B cell (primary cell): ENCODE measurements around the gene SPTBN2. TPM values are rescaled to one million over a fixed set of nuclear protein-coding genes. Genes with fewer than 3 reads are reported as not detected.

Experiments used
- ATAC-seq: fragments of 200-7000 bp; cut with Tn5 transposase; one replicate; pipeline ENCODE4 v1.10.0; 2021; ENCODE audit warnings: low read depth, mild to moderate bottlenecking, moderate number of reproducible peaks, moderate library complexity
- CTCF ChIA-PET: fragments of 350-600 bp; sonication (Branson Sonifier 250); formaldehyde crosslinking; loops from one replicate; lab custom pipeline; 2021; ENCODE audit warnings: antibody characterized with exemption, inconsistent platforms; lab: Charles Lee
- POLR2A ChIA-PET: fragments of 350-600 bp; sonication (Branson Sonifier 250); formaldehyde crosslinking; loops from one replicate; lab custom pipeline; 2021; ENCODE audit warnings: antibody characterized with exemption; lab: Charles Lee
- DNase-seq: peaks from one replicate; pipeline ENCODE4 v3.0.0; 2013
- H2AFZ ChIP-seq: 2 replicates; pipeline ENCODE4 v1.6.1; 2012; ENCODE audit warnings: mild to moderate bottlenecking, low read depth, low read length; ENCODE audit not compliant: insufficient read depth, poor library complexity, severe bottlenecking
- H3K27ac ChIP-seq, 2 donors: 1 replicate in 1 of 2; 2 replicates in 1 of 2; pipeline ENCODE4 v1.5.1; 2012 to 2013; ENCODE audit warnings: low read length in 2 of 2, mild to moderate bottlenecking in 2 of 2, moderate library complexity in 1 of 2
- H3K27me3 ChIP-seq, 4 experiments: fragments of 200-600 bp in 1 of 4; sonication (generic) in 1 of 4; replicated peaks in 1 of 4; 1 replicate in 2 of 4; 2 replicates in 2 of 4; pipeline versions ENCODE4 v1.6.1 to v1.7.0; 2013 to 2016; ENCODE audit warnings: low read length in 3 of 4, mild to moderate bottlenecking in 2 of 4, mixed read lengths in 1 of 4, moderate library complexity in 1 of 4; ENCODE audit not compliant: insufficient read depth in 4 of 4, control insufficient read depth in 3 of 4; ENCODE audit errors: control extremely low read depth in 1 of 4
- H3K36me3 ChIP-seq, 2 experiments: replicated peaks in 1 of 2; 1 replicate in 1 of 2; 2 replicates in 1 of 2; pipeline versions ENCODE4 v1.6.1 to v1.7.1; 2013; ENCODE audit warnings: low read length in 1 of 2; ENCODE audit not compliant: insufficient read depth in 2 of 2, control insufficient read depth in 1 of 2; ENCODE audit errors: control extremely low read depth in 1 of 2, extremely low read depth in 1 of 2
- H3K4me1 ChIP-seq, 2 donors: fragments of 200-600 bp in 1 of 2; sonication (generic) in 1 of 2; 1 replicate in 1 of 2; 2 replicates in 1 of 2; pipeline versions ENCODE4 v1.5.1 to v1.6.1; 2013 to 2017; ENCODE audit warnings: low read length in 2 of 2; ENCODE audit not compliant: control insufficient read depth in 2 of 2, insufficient read depth in 2 of 2
- H3K4me2 ChIP-seq: replicated peaks from 2 replicates; pipeline ENCODE3; 2012; ENCODE audit warnings: mild to moderate bottlenecking, low read depth, low read length; ENCODE audit not compliant: poor library complexity, severe bottlenecking
- H3K4me3 ChIP-seq, 5 experiments: fragments of 200-600 bp in 1 of 5; sonication (generic) in 1 of 5; 1 replicate in 3 of 5; 2 replicates in 2 of 5; pipeline versions ENCODE4 v1.5.1 to v1.7.0; 2011 to 2016; ENCODE audit warnings: low read length in 4 of 5, mild to moderate bottlenecking in 4 of 5, low read depth in 2 of 5, control low read depth in 1 of 5, moderate library complexity in 1 of 5; ENCODE audit not compliant: insufficient read depth in 1 of 5; ENCODE audit errors: control extremely low read depth in 1 of 5, extremely low read depth in 1 of 5
- H3K79me2 ChIP-seq: fragments of 200-600 bp; sonication (generic); one replicate; pipeline ENCODE4 v1.6.0; 2016; ENCODE audit warnings: low read length; ENCODE audit not compliant: control insufficient read depth, insufficient read depth
- H3K9ac ChIP-seq: fragments of 200-600 bp; sonication (generic); 2 replicates; pipeline ENCODE4 v1.6.1; 2017; ENCODE audit warnings: mild to moderate bottlenecking, low read length, moderate library complexity
- H3K9me3 ChIP-seq, 3 donors: one replicate each; pipeline versions ENCODE4 v1.6.1 to v1.7.1; 2013; ENCODE audit warnings: low read length in 2 of 3; ENCODE audit not compliant: control insufficient read depth in 2 of 3, insufficient read depth in 1 of 3; ENCODE audit errors: control extremely low read depth in 1 of 3
- H4K20me1 ChIP-seq: 2 replicates; pipeline ENCODE4 v1.6.0; 2012; ENCODE audit warnings: mild to moderate bottlenecking, low read length; ENCODE audit not compliant: insufficient read depth, control insufficient read depth, poor library complexity, severe bottlenecking
- H3K27ac Mint-ChIP-seq: one replicate; pipeline ENCODE4 v1.8.0; 2021; ENCODE audit warnings: mixed read lengths
- H3K27me3 Mint-ChIP-seq: one replicate; pipeline ENCODE4 v1.8.0; 2021; ENCODE audit warnings: mixed read lengths
- H3K4me1 Mint-ChIP-seq: one replicate; pipeline ENCODE4 v1.8.0; 2021; ENCODE audit warnings: mixed read lengths
- H3K4me3 Mint-ChIP-seq: one replicate; pipeline ENCODE4 v1.8.0; 2021; ENCODE audit warnings: mixed read lengths
- H3K9me3 Mint-ChIP-seq: one replicate; pipeline ENCODE4 v1.8.0; 2022; ENCODE audit warnings: mixed read lengths; ENCODE audit not compliant: insufficient read depth
- EZH2 ChIP-seq: IDR thresholded peaks from 2 replicates; pipeline ENCODE4 v1.6.1; 2012; ENCODE audit warnings: borderline replicate concordance, low read depth, mild to moderate bottlenecking, moderate library complexity, low read length; ENCODE audit not compliant: insufficient read depth, poor library complexity, severe bottlenecking
- WGBS: methylation state at CpG from one replicate; pipeline ENCODE4 v1.1.5; 2013; ENCODE audit warnings: missing lambda C conversion rate; ENCODE audit not compliant: insufficient coverage; 5-methylcytosine and 5-hydroxymethylcytosine counted together
- intact Hi-C: fragments of 100-400 bp; cut with micrococcal nuclease; formaldehyde crosslinking; loops from one replicate; pipeline ENCODE4 v1.10.0; 2022
- polyA plus RNA-seq: library from polyadenylated mRNA; depleted of rRNA; stranded (reverse); fragments of >200 nt; gene quantifications from 2 replicates; pipeline ENCODE4 v1.2.3, GENCODE V29; 2012
- total RNA-seq, 2 donors: library from RNA; stranded (reverse); fragments of 120-200 nt in 1 of 2; gene quantifications; 1 replicate in 1 of 2; 2 replicates in 1 of 2; pipeline versions ENCODE4 v1.2.3 to v1.2.4, GENCODE V29; 2013 to 2022
- TF ChIP-seq, protein P1 (sequence below): fragments of 200-600 bp; IDR thresholded peaks from one replicate; pipeline ENCODE4 v1.8.0; 2022; ENCODE audit warnings: antibody characterized with exemption, mild to moderate bottlenecking

Gene SPTBN2
- total and polyA plus RNA-seq, 2 donors (not counting 1 experiment from before 2014, with no cell fraction given): 0.67 to 1.2 TPM

DNA sequence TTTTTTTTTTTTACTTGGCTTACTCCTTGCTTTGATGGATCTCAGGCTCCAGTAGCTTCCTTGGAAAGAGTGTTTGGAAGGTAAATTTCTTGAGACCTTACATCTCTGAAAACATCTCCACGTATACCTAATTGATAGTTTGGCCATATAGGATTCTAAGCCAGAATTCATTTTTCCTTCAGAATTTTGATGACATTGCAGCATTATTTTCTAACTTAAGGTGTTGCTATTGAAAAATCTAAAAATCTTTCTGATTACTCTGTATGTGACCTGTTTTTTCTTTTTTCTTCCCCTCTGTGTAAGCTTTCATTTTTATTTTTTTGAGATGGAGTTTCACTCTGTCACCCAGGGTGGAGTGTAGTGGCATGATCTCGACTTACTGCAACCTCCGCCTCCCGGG lies 23.1 kb upstream of the SPTBN2 start:
- Mint-ChIP-seq H3K9me3 (no peaks in the 10 kb centered on the region), H3K4me1 (peaks cover 17% of the 10 kb centered on the region), H3K27me3 (no peaks in the 10 kb centered on the region), H3K27ac (no peak overlapping the region), H3K4me3 (no peak overlapping the region)
- Histone ChIP-seq H3K4me1 (no peaks in the 10 kb centered on the region), H3K9ac (no peak overlapping the region), H3K27ac (no peak overlapping the region), H3K4me3 (no peak overlapping the region), H3K9me3 (no peaks in the 10 kb centered on the region), H3K4me2 (no peak overlapping the region), H3K79me2 (peaks cover 61% of the 10 kb centered on the region), H3K27me3 (no peaks in the 10 kb centered on the region), H3K36me3 (peaks cover 2 to 5% of the 10 kb centered on the region in 2 experiments), H2AFZ (no peak overlapping the region), H4K20me1 (peaks cover 24% of the 10 kb centered on the region)
- ChIA-PET CTCF (no interaction called here), POLR2A (interaction anchor here (0.7 kb wide), 1 partner anchor 13 kb away, joined by 3 read pairs; no protein-coding TSS in a partner anchor)
- TF ChIP-seq, protein P1, sequence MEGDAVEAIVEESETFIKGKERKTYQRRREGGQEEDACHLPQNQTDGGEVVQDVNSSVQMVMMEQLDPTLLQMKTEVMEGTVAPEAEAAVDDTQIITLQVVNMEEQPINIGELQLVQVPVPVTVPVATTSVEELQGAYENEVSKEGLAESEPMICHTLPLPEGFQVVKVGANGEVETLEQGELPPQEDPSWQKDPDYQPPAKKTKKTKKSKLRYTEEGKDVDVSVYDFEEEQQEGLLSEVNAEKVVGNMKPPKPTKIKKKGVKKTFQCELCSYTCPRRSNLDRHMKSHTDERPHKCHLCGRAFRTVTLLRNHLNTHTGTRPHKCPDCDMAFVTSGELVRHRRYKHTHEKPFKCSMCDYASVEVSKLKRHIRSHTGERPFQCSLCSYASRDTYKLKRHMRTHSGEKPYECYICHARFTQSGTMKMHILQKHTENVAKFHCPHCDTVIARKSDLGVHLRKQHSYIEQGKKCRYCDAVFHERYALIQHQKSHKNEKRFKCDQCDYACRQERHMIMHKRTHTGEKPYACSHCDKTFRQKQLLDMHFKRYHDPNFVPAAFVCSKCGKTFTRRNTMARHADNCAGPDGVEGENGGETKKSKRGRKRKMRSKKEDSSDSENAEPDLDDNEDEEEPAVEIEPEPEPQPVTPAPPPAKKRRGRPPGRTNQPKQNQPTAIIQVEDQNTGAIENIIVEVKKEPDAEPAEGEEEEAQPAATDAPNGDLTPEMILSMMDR: no peak
- no peak for TF ChIP-seq EZH2
- intact Hi-C loops: no loop called here
- ATAC-seq: no peak
- 100% methylated on average over 1 of the region's 4 CpGs for WGBS
- DNase-seq: no peak

DNA sequence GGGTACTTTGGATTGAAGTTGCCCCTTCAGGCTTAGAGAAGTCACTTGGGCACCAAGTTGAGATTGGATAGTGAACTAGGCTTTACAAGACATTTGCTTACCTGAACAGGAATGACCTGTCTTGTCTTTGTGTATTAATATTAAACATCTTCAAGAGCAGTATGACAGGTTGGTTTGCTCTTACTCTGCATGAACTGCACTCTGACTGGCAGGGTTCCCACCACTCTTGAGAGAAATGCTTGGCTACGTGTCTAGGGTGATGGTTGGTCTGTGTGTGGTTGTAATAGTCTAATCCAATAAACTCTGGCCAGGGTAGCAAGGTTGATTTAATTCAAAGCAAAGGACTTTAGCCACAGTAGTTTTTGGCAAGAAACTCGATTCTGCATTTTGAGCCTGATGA lies 20.1 kb upstream of the SPTBN2 start:
- H3K4me3 ChIP-seq: no peak overlapping the region
- H3K27me3 Mint-ChIP-seq: no peaks in the 10 kb centered on the region
- peaks cover 4 to 9% of the 10 kb centered on the region in 2 donors for H3K4me1 ChIP-seq
- no peak overlapping the region for H3K27ac ChIP-seq
- ATAC-seq (no peak), DNase-seq (no peak)
- H3K4me2 ChIP-seq: no peak overlapping the region
- H3K4me3 Mint-ChIP-seq: peak overlapping the region; percentile 26
- WGBS: 100% methylated on average over 1 of the region's 2 CpGs
- H3K9ac ChIP-seq: no peak overlapping the region
- no peaks in the 10 kb centered on the region for H3K9me3 Mint-ChIP-seq
- TF ChIP-seq, protein P1: no peak
- no peak for TF ChIP-seq EZH2
- ChIA-PET POLR2A (no interaction called here), CTCF (interaction anchor here (1.6 kb wide), 1 partner anchor 310 kb away, joined by 4 read pairs; no protein-coding TSS in a partner anchor)
- no peaks in the 10 kb centered on the region for H3K27me3 ChIP-seq
- H2AFZ ChIP-seq: no peak overlapping the region
- peaks cover 2 to 5% of the 10 kb centered on the region in 2 experiments for H3K36me3 ChIP-seq
- H3K9me3 ChIP-seq: no peaks in the 10 kb centered on the region
- intact Hi-C loops: no loop called here
- peaks cover 30% of the 10 kb centered on the region for H3K4me1 Mint-ChIP-seq
- H4K20me1 ChIP-seq: peaks cover 24% of the 10 kb centered on the region
- H3K79me2 ChIP-seq: peaks cover 77% of the 10 kb centered on the region
- H3K27ac Mint-ChIP-seq: no peak overlapping the region
